ENCODE data around the gene TDG.

TDG gene

DNA sequence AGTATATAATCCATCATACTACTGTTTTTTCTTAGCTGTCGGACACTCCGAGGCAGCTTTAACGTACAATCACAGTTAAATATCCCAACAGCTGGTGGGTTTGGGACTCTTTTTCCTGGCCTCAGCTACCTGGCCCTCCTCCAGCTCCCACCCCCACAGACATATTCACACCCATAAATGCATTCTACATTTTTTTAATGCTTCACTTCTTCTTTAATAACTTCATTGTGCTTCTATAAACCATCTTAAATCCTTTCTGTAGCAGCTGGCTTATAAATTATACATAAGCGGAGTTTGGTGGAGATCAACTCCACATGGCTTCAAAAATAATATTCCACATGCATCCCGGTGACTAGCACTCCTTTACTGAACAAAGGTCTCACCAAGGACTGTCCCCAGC is 33.3 kb downstream of the TDG start:
- Histone ChIP-seq H3K36me3 (ENCODE audit: control insufficient read depth, insufficient read depth, low read length) (no peaks in the 10 kb centered on the region), H3K4me3 (replicated peaks; ENCODE audit: low read depth, low read length) (no peak overlapping the region), H3K27me3 (replicated peaks; ENCODE audit: control insufficient read depth, insufficient read depth, low read length) (no peaks in the 10 kb centered on the region)
- no peak for DNase-seq (ENCODE audit: extremely low read depth, insufficient read length)
- TF ChIP-seq, protein P1, sequence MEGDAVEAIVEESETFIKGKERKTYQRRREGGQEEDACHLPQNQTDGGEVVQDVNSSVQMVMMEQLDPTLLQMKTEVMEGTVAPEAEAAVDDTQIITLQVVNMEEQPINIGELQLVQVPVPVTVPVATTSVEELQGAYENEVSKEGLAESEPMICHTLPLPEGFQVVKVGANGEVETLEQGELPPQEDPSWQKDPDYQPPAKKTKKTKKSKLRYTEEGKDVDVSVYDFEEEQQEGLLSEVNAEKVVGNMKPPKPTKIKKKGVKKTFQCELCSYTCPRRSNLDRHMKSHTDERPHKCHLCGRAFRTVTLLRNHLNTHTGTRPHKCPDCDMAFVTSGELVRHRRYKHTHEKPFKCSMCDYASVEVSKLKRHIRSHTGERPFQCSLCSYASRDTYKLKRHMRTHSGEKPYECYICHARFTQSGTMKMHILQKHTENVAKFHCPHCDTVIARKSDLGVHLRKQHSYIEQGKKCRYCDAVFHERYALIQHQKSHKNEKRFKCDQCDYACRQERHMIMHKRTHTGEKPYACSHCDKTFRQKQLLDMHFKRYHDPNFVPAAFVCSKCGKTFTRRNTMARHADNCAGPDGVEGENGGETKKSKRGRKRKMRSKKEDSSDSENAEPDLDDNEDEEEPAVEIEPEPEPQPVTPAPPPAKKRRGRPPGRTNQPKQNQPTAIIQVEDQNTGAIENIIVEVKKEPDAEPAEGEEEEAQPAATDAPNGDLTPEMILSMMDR (IDR thresholded peaks at IDR 0.05; ENCODE audit: insufficient read depth, low read length, poor library complexity, severe bottlenecking): no peak

DNA sequence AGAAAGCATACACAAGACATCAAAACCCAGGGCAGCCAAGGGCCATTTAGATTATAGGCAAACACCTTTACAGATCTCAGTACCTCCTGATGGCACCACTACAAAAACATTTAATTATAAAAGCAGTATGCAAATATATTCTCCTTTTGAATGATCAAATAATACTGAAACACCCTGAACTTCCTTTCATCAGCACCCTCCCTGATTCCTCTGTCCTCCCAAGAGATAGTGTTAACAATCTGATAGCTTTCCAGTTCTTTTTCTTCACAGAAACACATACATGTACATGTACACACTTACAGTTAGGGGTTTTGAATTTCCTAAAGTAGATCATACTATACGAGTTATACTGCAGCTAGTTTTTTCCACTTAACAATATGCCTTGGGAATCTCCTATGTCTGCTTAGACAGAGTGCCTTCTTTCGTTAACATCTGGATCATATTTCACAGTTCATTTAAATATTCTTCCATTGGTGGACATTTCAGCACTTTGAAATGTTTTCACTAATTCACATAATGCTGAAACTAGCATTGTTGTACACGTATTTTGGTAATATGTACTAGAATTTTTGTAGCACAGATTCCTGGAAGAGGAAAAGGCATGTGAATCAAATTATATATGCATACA is 35.2 kb downstream of the TDG start:
- Histone ChIP-seq H3K27me3 (replicated peaks; ENCODE audit: control insufficient read depth, insufficient read depth, low read length) (no peaks in the 10 kb centered on the region), H3K4me3 (replicated peaks; ENCODE audit: low read depth, low read length) (no peak overlapping the region), H3K36me3 (ENCODE audit: control insufficient read depth, insufficient read depth, low read length) (no peaks in the 10 kb centered on the region)
- TF ChIP-seq, protein P1 (IDR thresholded peaks at IDR 0.05; ENCODE audit: insufficient read depth, low read length, poor library complexity, severe bottlenecking): no peak
- DNase-seq (ENCODE audit: extremely low read depth, insufficient read length): no peak

DNA sequence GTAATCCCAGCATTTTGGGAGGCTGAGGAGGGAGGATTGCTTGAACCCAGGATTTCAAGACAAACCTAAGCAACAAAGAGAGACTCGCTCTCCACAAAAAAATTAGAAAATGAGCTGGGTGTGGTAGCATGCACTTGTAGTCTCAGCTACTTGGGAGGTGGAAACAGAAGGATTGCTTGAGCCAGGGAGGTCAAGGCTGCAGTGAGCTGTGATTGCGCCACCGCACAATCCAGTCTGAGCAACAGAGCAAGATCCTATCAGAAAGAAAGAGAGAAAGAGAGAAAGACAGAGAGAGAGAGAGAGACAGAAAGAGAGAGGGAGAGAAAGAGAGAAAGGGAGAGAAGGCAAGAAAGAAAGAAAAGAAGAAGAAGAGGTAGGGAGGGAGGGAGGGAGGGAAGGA is 37.0 kb downstream of the TDG start:
- no peaks in the 10 kb centered on the region for H3K27me3 ChIP-seq (replicated peaks; ENCODE audit: control insufficient read depth, insufficient read depth, low read length)
- no peak for DNase-seq (ENCODE audit: extremely low read depth, insufficient read length)
- H3K4me3 ChIP-seq (replicated peaks; ENCODE audit: low read depth, low read length): no peak overlapping the region
- TF ChIP-seq, protein P1 (IDR thresholded peaks at IDR 0.05; ENCODE audit: insufficient read depth, low read length, poor library complexity, severe bottlenecking): no peak
- H3K36me3 ChIP-seq (ENCODE audit: control insufficient read depth, insufficient read depth, low read length): no peaks in the 10 kb centered on the region

DNA sequence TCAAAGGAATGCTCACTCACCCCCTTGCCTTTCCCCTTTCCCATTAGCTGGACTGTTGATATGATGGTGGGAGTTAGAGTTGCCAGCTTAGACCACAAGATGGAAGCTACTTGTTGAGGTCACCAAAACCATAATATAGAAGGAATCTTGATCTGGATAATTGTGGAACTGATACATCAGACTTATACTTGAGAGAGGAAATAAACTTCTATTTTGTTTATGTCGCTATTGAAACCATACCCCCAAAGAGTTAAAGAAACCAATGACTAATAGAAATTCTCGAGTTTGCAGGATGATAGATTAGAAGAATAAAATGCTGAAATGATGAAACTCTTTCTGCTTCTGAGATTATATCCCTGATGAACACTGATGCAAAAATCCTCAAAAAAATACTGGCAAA is 37.9 kb downstream of the TDG start:
- TF ChIP-seq, protein P1 (IDR thresholded peaks at IDR 0.05; ENCODE audit: insufficient read depth, low read length, poor library complexity, severe bottlenecking): no peak
- Histone ChIP-seq H3K27me3 (replicated peaks; ENCODE audit: control insufficient read depth, insufficient read depth, low read length) (no peaks in the 10 kb centered on the region), H3K36me3 (ENCODE audit: control insufficient read depth, insufficient read depth, low read length) (no peaks in the 10 kb centered on the region), H3K4me3 (replicated peaks; ENCODE audit: low read depth, low read length) (no peak overlapping the region)
- DNase-seq (ENCODE audit: extremely low read depth, insufficient read length): no peak

DNA sequence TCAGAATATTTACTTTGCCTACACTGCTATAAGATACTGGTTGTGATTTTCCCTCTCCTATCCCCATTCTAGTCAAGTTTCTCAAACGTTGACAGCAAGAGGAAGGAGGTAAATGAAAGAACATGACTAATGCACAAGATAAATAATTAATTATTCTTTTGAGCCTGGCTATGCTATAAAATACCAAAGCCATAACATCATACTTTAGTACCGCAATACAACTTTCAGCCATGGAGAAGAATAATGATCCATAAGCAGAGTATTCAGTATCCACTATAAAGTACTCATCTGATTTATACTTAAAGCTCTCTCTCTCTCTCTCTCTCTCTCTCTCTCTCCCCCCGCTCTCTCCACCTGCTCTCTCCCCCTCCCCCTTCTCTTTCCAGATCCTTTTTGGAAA is 41.3 kb downstream of the TDG start:
- H3K36me3 ChIP-seq (ENCODE audit: control insufficient read depth, insufficient read depth, low read length): no peaks in the 10 kb centered on the region
- no peak for DNase-seq (ENCODE audit: extremely low read depth, insufficient read length)
- TF ChIP-seq, protein P1 (IDR thresholded peaks at IDR 0.05; ENCODE audit: insufficient read depth, low read length, poor library complexity, severe bottlenecking): no peak
- no peaks in the 10 kb centered on the region for H3K27me3 ChIP-seq (replicated peaks; ENCODE audit: control insufficient read depth, insufficient read depth, low read length)
- H3K4me3 ChIP-seq (replicated peaks; ENCODE audit: low read depth, low read length): no peak overlapping the region

DNA sequence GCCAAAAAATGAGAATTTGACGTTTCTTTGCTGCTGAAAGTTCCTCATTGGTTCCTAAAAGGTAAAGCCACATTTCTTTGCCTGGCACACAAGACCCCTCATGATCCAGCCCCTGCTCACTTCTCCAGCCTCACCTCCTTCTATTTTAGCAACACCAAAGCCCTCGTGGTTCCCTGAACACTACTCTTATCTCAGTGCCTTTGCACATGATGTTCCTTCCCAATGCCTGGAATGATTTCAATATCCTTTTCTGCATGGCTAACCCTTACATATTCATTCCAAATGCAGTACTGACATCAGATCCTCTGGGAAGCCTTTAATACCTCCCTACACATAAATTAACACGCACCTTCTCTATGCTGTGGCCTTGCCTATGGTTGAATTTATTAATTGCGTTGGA is 44.4 kb downstream of the TDG start:
- H3K36me3 ChIP-seq (ENCODE audit: control insufficient read depth, insufficient read depth, low read length): no peaks in the 10 kb centered on the region
- DNase-seq (ENCODE audit: extremely low read depth, insufficient read length): no peak
- TF ChIP-seq, protein P1 (IDR thresholded peaks at IDR 0.05; ENCODE audit: insufficient read depth, low read length, poor library complexity, severe bottlenecking): no peak
- H3K4me3 ChIP-seq (replicated peaks; ENCODE audit: low read depth, low read length): no peak overlapping the region
- H3K27me3 ChIP-seq (replicated peaks; ENCODE audit: control insufficient read depth, insufficient read depth, low read length): no peaks in the 10 kb centered on the region

All from GM06990 (cell line).